T-helper 2 cell treated with Interferon-gamma antibody and Interleukin-4, amounts not matched to agents 100 ng/mL and 5 ng/mL, for 36 hours (primary cell): Measurements from ENCODE around the gene DAAM2. TPM values are rescaled to one million over a fixed set of nuclear protein-coding genes. Genes with fewer than 3 reads are reported as not detected.

ENCODE experiments used
- intact Hi-C: fragments of 100-400 bp; cut with micrococcal nuclease; formaldehyde crosslinking; loops from one replicate; pipeline ENCODE4 v1.15.1; 2023
- total RNA-seq: library from RNA; stranded (reverse); gene quantifications from 2 replicates; pipeline ENCODE4 v1.2.3, GENCODE V29; 2022

Gene DAAM2
- total RNA-seq, 1 donor from 2014 or later = not detected

- intact Hi-C loops = no loop called here
Observed at GRCh38 chr6:39786649-39787048, 5.5 kb upstream of the DAAM2 start.

- intact Hi-C loops = no loop called here
Observed at GRCh38 chr6:39787322-39787721, 4.9 kb upstream of the DAAM2 start.

- intact Hi-C loops = no loop called here
Observed at GRCh38 chr6:39790772-39791171, 1.4 kb upstream of the DAAM2 start.

GRCh38 chr6:39791311-39791710 is 865 bp upstream of the DAAM2 start:
- intact Hi-C loops = no loop called here

- intact Hi-C loops = no loop called here
Observed at GRCh38 chr6:39792540-39793450, 619 bp downstream of the DAAM2 start.

- intact Hi-C loops = no loop called here
Observed at GRCh38 chr6:39793516-39793915, 1.3 kb downstream of the DAAM2 start.

- intact Hi-C loops = no loop called here
Observed at GRCh38 chr6:39794231-39794630, 2.1 kb downstream of the DAAM2 start.

- intact Hi-C loops = no loop called here
Observed at GRCh38 chr6:39797751-39798150, 5.6 kb downstream of the DAAM2 start.

GRCh38 chr6:39800034-39801032 is 8.2 kb downstream of the DAAM2 start:
- intact Hi-C loops = no loop called here

GRCh38 chr6:39801456-39802251 is 9.5 kb downstream of the DAAM2 start:
- intact Hi-C loops = no loop called here

- intact Hi-C loops = no loop called here
Observed at GRCh38 chr6:39803872-39804271, 11.7 kb downstream of the DAAM2 start.

GRCh38 chr6:39804466-39805065 is 12.4 kb downstream of the DAAM2 start:
- intact Hi-C loops = no loop called here

- intact Hi-C loops = no loop called here
Observed at GRCh38 chr6:39806278-39806677, 14.1 kb downstream of the DAAM2 start.

- intact Hi-C loops = no loop called here
Observed at GRCh38 chr6:39808346-39808745, 16.2 kb downstream of the DAAM2 start.

GRCh38 chr6:39808964-39809363 is 16.8 kb downstream of the DAAM2 start:
- intact Hi-C loops = no loop called here

- intact Hi-C loops = no loop called here
Observed at GRCh38 chr6:39811835-39812345, 19.7 kb downstream of the DAAM2 start.

GRCh38 chr6:39812496-39812852 is 20.3 kb downstream of the DAAM2 start:
- intact Hi-C loops = no loop called here

GRCh38 chr6:39812853-39813533 is 20.8 kb downstream of the DAAM2 start:
- intact Hi-C loops = no loop called here

- intact Hi-C loops = no loop called here
Observed at GRCh38 chr6:39814236-39814635, 22.1 kb downstream of the DAAM2 start.

- intact Hi-C loops = no loop called here
Observed at GRCh38 chr6:39815356-39815755, 23.2 kb downstream of the DAAM2 start.
